ENCODE data around the gene DNASE2B. TPM values are rescaled to one million over a fixed set of nuclear protein-coding genes. Genes with fewer than 3 reads are reported as not detected.

The DNASE2B gene
- total RNA-seq, 3 donors from 2014 or later (not counting 1 experiment from before 2014, with no cell fraction given): not detected

- Mint-ChIP-seq H3K27me3 (ENCODE audit: low read depth in 2 of 2) (peaks cover 14 to 18% of the 10 kb centered on the region in 2 donors), H3K27ac (no peak overlapping the region), H3K4me3 (no peak overlapping the region), H3K4me1 (no peaks in the 10 kb centered on the region), H3K9me3 (no peaks in the 10 kb centered on the region), H3K36me3 (no peaks in the 10 kb centered on the region)
- no peak for TF ChIP-seq CTCF (IDR thresholded peaks at IDR 0.05)
- ATAC-seq (no peak), DNase-seq (no peak)
- Histone ChIP-seq H3K4me1 (ENCODE audit: control insufficient read depth, insufficient read depth, low read length) (no peaks in the 10 kb centered on the region), H3K9me3 (ENCODE audit: control insufficient read depth, insufficient read depth, low read length) (no peaks in the 10 kb centered on the region), H3K36me3 (ENCODE audit: control insufficient read depth, insufficient read depth, low read length) (no peaks in the 10 kb centered on the region), H3K27me3 (ENCODE audit: control insufficient read depth, insufficient read depth, low read length) (no peaks in the 10 kb centered on the region), H3K4me3 (ENCODE audit: low read length) (no peak overlapping the region), H3K27ac (ENCODE audit: low read length) (no peak overlapping the region)
- intact Hi-C loops (cut with micrococcal nuclease): no loop called here
- no CpG with 5 or more reads among the region's 2 CpGs for WGBS (ENCODE audit: insufficient coverage)
Observed at GRCh38 chr1:84450910-84451309, 52.6 kb downstream of the DNASE2B start.

- no peak overlapping the region for H3K27ac Mint-ChIP-seq
- Histone ChIP-seq H3K4me1 (ENCODE audit: control insufficient read depth, insufficient read depth, low read length) (no peaks in the 10 kb centered on the region), H3K27me3 (ENCODE audit: control insufficient read depth, insufficient read depth, low read length) (no peaks in the 10 kb centered on the region), H3K4me3 (ENCODE audit: low read length) (no peak overlapping the region), H3K36me3 (ENCODE audit: control insufficient read depth, insufficient read depth, low read length) (no peaks in the 10 kb centered on the region), H3K27ac (ENCODE audit: low read length) (no peak overlapping the region), H3K9me3 (ENCODE audit: control insufficient read depth, insufficient read depth, low read length) (no peaks in the 10 kb centered on the region)
- 92% methylated on average over 1 of the region's 3 CpGs for WGBS (ENCODE audit: insufficient coverage)
- peaks cover 16 to 27% of the 10 kb centered on the region in 2 donors for H3K27me3 Mint-ChIP-seq (ENCODE audit: low read depth in 2 of 2)
- no peaks in the 10 kb centered on the region for H3K4me1 Mint-ChIP-seq
- intact Hi-C loops (cut with micrococcal nuclease): no loop called here
- H3K9me3 Mint-ChIP-seq: no peaks in the 10 kb centered on the region
- H3K4me3 Mint-ChIP-seq: no peak overlapping the region
- no peak for DNase-seq
- no peak for ATAC-seq
- H3K36me3 Mint-ChIP-seq: no peaks in the 10 kb centered on the region
- no peak for TF ChIP-seq CTCF (IDR thresholded peaks at IDR 0.05)
Observed at GRCh38 chr1:84452436-84452835, 54.2 kb downstream of the DNASE2B start.

GRCh38 chr1:84462118-84462517 is 63.8 kb downstream of the DNASE2B start:
- peaks cover 3% of the 10 kb centered on the region for H3K27me3 ChIP-seq (ENCODE audit: control insufficient read depth, insufficient read depth, low read length)
- WGBS (ENCODE audit: insufficient coverage): 69% methylated on average over 1 of the region's 1 CpG
- Mint-ChIP-seq H3K27ac (no peak overlapping the region), H3K4me3 (no peak overlapping the region), H3K27me3 (ENCODE audit: low read depth in 2 of 2) (peaks cover 30 to 69% of the 10 kb centered on the region in 2 donors), H3K4me1 (no peaks in the 10 kb centered on the region), H3K9me3 (no peaks in the 10 kb centered on the region), H3K36me3 (no peaks in the 10 kb centered on the region)
- H3K4me1 ChIP-seq (ENCODE audit: control insufficient read depth, insufficient read depth, low read length): no peaks in the 10 kb centered on the region
- intact Hi-C loops (cut with micrococcal nuclease): no loop called here
- H3K9me3 ChIP-seq (ENCODE audit: control insufficient read depth, insufficient read depth, low read length): no peaks in the 10 kb centered on the region
- no peak overlapping the region for H3K27ac ChIP-seq (ENCODE audit: low read length)
- no peak overlapping the region for H3K4me3 ChIP-seq (ENCODE audit: low read length)
- no peak for TF ChIP-seq CTCF (IDR thresholded peaks at IDR 0.05)
- ATAC-seq (no peak), DNase-seq (no peak)
- H3K36me3 ChIP-seq (ENCODE audit: control insufficient read depth, insufficient read depth, low read length): no peaks in the 10 kb centered on the region

Other genes starting within 250 kb of the DNASE2B start
- under 1 TPM in 1 of 3 donors, not detected in 2; 0.40 TPM for gene SAMD13, start 96.8 kb upstream of the DNASE2B start, total RNA-seq
- gene RPF1, start 80.8 kb downstream of the DNASE2B start, total RNA-seq: 10 to 100 TPM; 50.0 to 53.0 (median 50.0) TPM
- gene SPATA1, start 107.9 kb downstream of the DNASE2B start, total RNA-seq: 1 to 10 TPM in 2 of 3 donors, under 1 TPM in 1; 0.63 to 4.1 (median 2.1) TPM
- 10 to 100 TPM; 49.5 to 62.3 (median 57.5) TPM for gene GNG5, start 108.1 kb downstream of the DNASE2B start, total RNA-seq
- 10 to 100 TPM; 14.4 to 19.9 (median 17.1) TPM for gene CTBS, start 176.0 kb downstream of the DNASE2B start, total RNA-seq